HG03097 (cell line): Measurements from ENCODE around the gene METRN.
A peak's percentile ranks its signal among the peaks of the same experiment; 100 is the strongest.

Source experiments
- ATAC-seq: cut with Tn5 transposase; IDR thresholded peaks from one replicate; pipeline ENCODE4 v1.9.1; 2021; ENCODE audit not compliant: unreplicated experiment, low FRiP score

METRN gene

DNA sequence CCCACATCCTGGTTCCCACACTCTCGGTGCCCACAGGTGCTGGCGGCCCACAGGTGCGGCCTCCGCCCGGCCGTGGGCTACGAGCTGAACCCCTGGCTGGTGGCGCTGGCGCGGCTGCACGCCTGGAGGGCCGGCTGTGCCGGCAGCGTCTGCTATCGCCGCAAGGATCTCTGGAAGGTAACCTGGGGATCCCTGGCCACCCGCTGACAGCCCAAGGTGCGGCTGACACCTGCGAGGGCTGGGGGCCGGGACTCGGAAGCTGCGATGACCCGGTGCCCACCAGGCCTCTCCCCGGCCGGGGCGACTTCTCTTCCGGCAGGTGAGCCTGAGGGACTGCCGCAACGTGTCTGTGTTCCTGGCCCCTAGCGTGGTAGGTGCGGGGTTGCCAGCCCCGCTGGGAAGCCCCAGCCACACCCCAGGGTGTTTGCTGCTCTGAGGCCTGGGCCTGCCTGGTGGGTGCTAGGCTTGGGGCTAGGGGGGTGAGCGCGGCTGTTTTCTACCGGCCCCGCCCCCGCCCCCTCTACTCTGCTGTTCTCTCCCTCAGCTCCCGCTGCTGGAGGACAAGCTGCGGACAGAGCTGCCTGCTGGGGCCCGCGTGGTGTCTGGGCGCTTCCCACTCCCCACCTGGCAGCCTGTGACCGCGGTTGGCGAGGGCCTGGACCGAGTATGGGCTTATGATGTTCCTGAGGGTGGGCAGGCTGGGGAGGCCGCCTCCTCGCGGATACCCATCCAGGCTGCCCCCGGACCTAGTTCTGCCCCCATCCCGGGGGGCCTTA is 7.0 kb downstream of the METRN start:
- ATAC-seq = no peak

DNA sequence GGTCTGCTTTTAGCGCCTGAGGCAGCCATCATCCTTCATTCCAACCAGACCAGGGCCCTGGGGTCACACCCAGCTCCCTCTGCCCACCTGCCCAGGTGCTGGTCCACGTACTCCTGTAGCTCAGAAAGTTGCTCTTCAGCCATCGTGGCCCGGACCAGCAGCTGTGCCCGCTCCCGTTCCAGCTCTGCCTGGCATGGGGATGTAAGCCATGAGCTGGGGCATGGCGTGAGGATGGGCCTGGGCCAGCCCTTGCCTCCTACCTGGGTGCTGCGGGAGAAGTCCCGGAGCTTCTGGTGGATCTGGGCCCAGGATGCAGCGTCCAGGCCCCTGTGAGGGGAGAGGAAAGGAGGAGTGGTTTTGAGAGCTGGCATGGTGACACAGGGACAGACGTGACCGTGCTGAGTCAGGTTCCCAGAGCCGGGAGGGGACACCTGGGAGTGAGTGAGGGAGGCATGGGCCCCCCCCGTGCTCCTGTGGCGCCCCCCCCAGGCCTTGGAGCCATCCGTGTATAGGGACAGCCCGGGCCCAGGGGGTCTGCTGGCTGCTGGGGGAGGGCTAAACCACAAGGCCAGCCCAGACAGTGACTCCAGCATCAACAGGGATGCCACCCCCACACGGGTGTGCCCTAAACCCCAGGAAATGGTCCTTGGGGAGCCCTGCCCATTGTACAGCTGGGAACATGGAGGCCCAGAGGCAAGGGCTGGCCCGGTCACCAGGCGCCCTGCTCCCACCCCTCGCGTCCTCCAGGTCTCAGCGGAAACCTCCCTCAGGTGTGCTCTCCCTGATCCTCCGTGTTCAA is 8.1 kb downstream of the METRN start:
- no peak for ATAC-seq

DNA sequence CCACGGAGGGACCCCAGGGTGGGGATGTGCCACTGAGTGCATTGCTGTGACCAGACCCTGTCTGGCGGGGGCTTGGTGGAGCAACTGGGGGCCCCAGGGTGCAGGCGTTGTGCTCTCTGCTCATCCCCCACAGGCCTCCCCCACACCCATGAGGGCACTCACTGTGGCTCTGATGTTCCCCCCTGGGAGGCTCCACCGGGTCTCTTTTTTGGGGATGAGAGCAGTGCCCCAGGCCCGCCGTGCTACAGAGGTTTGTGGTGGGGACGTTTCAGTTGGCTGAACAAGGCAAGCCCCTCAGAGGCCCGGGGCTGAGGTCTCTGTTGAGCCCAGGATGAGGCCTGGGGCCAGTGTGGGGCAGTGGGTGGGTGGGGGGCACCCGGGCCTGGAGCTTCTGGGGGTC is 8.8 kb downstream of the METRN start:
- ATAC-seq = no peak

DNA sequence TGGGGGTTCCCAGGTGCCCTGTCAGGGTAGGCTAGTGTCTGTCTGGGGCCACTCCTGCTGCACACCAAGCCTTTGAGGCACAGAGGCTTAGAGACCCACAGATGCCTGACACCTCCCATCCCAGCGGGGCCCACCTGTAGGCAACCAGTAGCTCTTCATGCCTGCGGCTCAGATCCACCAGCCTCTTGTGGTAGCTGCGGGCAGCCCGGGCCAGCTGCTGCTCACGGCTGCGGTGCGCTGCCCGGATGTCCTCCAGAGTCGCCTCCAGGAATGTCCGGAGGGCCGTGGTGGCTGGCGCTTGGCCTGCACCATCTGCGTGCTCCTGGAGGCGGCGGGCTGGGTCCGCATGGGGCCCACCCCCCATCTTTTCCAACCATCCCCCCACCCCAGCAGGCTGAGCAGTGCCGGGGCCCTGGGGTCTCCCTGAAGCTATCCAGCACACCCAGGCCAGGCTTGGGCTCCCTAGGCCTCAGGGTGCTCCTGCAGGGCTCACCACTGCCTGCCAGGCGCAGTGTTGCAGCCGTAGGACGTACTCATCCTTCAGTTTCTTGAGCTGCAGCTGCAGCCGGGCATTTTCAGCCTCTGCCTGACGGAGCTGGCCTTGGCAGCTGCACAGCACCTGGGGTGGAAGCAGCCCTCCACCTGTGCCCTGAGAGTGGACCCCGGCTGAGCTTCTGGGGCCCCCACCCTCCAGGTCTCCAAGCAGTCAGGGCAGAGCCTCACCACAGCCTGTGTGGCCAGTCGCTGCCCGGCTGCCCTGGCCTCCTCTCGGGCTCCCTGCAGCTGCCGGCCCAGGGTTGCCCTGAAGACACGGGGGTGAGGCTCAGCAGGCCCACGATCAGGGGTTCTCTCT is 9.5 kb downstream of the METRN start:
- ATAC-seq = no peak

DNA sequence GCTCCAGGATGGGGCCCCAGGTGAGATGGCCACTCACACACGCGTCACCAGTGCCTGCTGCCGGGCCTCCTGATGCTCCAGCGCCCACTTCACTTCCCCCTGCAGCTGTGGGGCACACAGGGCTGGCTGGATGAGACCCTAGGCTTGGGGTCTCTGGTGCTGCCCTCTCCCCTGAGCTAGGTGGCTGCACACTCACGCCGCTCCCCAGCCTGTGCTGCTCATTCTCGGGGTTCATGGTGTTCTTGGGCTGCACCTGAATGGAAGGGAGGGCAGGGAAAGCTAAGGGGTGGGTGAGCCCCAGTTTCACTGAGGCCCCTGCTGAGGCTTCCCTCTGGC is 10.1 kb downstream of the METRN start:
- ATAC-seq = no peak

DNA sequence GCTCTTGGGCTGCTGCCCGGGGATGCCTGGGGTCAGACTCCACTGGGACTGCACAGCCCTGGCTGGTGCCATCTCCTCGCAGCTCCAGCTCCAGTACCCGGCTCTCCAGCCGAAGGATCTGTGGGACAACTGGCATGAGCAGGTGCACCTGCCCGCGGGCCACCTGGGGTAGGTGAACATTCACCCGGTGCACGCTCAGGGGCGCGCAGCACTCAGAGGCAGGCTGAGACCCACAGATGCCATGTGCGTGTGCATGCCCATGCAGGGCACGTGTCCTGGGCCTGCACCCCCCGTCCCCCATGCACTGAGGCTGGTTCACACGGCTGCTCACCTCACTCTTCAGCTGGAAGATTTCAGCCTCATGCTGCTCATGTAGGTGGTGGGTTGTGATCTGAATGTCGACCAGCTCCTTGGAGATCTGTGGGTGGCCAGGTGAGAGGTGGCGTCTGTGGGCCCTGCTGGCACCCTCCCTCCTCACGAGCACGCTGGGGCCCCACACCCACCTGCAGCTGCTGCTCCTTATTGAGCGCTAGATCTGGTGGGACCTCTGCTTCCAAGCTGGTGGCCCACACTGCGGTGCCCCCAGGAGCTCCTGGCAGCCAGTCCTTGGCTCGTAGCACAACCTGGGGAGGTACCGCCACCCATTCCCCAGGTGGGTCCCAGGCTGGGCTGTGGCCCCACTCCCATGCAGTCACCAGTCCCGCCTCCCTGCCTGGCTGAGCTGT is 10.7 kb downstream of the METRN start:
- ATAC-seq = no peak

DNA sequence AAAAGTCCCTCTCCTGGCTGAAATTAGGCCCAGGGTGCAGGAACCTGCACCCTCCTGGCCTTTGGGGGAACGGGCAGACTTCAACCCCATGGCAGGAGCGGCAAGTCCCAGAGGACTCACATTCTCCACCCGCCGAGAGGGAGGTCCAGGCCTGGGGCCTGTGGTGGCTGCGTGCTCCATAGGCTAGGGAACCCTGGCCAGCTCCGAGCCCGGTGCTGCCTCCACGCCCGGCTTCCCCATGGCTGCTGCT is 11.2 kb downstream of the METRN start:
- ATAC-seq = no peak

DNA sequence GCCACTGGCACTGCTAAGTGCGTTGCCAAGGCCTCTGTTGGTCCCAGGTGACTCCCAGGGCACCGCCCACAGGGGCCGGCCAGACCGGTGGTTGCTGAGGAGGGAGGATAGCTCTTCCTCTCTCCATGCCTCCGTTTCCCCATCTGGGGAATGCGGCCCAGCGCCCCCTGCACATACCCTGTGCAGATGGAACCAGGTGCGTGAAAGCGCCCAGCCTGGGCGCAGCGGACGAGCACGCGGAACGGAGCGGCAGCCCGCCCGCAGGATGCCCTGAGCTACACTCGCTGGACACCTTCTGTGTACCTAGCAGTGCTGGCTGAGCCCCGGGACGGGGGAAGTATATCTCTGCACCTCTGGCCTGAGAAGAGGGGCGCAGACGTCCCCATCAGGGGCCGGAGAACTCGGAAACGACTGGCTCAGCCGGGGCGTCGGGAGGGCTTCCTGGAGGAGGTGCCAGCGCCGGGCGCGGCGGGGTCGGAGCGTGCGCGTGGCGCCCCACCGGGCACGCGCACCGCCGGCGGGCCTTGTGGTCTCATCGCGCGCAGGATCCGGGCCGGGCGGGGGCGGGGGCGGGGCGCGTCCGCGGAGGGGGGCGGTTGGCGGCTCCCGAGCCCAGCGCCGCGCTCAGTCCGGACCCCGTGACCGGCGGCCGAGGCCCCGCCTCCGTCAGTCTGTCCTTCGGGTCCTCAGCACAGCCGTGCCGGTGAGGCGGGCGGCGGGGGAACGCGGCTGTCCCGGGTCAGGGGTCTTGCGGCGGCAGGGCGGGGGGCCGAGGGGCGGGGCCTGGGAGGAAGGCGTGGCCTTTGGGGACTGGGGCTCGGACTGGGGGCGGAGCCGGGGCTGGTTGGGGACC is 11.7 kb downstream of the METRN start, which contains the start of the genes CCDC78 and HAGHL:
TSS of gene CCDC78 (minus strand) at position 6 of the 853 bp plus-strand sequence. CDS start 76 bp downstream, outside the sequence.
TSS of gene HAGHL (plus strand) at position 669 of the 853 bp plus-strand sequence. CDS start 404 bp downstream, outside the sequence.
- no peak for ATAC-seq

DNA sequence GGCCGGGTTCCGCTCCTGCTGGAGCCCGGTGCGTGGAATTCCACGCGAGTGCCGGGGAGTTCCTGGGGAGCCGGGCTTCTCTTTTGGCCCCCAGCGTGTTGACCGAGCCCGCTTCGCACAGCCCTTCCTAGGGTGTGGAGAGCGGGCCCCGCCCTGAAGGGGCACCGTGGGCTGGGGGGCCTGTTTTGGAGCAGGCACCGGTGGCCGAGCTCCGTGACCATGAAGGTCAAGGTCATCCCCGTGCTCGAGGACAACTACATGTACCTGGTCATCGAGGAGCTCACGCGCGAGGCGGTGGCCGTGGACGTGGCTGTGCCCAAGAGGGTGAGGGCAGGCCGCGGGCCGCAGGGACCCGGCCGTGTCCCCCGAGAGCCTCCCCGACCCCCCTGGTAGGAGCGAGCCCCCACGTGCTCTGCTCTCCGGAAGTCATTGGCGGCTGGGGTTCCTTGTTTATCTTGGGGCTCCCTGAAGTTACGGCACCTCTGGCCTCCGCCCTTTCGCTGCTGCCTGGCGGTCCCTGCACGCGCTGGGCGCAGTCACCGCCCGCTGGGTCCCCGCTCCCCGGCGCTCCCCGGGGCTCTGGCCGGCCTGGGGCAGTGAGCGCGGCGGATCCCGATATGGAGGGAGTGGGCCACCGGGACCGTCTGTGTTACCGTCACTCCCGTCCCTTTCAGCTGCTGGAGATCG is 12.5 kb downstream of the METRN start:
- ATAC-seq = no peak

DNA sequence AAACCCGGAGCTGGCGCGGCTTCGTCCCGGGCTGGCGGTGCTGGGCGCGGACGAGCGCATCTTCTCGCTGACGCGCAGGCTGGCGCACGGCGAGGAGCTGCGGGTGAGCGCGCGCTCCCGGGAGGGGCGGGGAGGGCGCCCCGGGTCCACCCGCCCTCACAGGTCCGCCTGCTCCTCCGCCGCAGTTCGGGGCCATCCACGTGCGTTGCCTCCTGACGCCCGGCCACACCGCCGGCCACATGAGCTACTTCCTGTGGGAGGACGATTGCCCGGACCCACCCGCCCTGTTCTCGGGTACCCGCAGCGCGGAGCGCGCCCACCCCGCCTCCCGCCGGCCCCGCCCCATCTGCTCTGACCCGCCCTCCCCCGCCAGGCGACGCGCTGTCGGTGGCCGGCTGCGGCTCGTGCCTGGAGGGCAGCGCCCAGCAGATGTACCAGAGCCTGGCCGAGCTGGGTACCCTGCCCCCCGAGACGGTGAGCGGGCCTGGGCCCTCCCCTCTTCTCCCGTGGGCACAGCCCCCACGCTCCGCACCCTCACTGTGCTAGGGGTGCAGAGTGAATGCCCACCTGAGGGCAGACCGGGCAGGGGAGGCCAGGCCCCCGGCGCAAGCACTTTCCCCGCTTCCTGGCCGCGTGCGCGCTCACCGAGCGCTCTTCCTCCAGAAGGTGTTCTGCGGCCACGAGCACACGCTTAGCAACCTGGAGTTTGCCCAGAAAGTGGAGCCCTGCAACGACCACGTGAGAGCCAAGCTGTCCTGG is 13.4 kb downstream of the METRN start:
- ATAC-seq = peak; percentile 25

DNA sequence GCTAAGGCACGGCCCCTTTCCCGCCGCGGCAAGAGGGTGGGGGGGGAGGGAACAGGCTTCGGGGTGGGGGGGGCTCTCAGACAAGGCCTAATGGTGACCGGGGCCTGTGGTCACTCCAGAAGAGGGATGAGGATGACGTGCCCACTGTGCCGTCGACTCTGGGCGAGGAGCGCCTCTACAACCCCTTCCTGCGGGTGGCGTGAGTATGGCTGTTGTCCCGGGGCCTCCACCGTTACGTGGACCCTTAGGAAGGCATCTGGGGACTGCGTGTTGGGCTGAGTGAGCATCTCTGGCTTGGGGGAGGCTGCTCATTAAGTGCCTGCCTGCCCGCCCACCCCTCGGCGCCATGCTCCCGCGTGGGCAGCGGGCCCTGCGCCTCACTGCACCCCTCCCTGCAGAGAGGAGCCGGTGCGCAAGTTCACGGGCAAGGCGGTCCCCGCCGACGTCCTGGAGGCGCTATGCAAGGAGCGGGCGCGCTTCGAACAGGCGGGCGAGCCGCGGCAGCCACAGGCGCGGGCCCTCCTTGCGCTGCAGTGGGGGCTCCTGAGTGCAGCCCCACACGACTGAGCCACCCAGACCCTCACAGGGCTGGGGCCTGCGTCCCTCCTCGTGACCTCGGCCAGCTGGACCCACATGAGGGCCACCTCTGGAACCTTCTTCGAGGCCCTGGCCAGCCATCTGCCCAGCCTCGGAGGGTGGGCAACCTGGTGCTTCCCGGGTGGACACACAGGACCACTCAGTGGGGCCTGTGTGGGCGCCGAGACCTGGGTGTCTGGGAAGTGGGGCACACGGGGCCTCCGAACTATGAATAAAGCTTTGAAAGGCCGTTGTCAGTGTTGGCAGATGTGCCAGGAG is 14.2 kb downstream of the METRN start:
- no peak for ATAC-seq

DNA sequence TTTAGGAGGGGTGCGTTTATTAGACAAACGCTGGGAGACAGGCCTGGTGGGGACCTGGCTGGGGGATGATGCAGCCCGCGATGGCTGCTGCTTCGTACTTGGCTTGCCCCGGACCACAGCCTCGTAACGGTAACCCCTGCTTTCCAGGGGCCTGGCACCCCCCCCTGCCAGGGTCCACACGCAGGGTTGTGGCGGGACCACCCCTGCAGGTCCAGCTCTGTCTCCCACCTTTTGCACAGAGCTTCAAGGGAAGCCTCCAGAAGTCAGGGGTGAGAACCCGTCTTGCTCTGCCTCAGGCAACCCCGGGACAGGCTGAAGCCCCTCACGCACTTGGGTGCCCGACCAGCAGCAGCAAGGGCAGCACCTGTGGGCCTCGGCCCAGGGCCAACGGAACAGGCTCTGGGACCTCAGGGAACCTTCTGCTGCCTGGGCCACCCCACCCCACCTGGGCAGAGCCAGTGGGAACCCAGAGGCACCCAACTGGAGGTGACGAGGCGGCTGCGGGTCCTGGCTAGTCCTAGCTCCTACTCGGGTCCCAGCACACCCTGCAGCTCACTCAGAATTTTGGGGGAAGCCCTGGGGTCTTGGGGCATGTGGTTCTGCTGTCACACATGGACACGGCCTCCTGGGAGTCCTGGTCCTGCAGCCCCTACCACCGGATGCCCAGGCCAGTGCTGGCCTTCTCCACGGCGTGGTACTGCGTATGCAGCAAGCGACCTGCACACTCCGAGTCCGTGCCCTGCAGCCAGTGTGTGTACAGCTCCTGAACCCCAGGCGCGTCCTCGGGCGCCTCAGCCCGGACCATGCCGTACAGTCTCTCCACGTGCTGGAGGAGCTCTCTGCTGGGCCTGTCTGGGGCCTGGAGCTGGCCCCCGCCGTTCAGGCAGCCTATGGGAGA is 15.1 kb downstream of the METRN start:
- no peak for ATAC-seq

DNA sequence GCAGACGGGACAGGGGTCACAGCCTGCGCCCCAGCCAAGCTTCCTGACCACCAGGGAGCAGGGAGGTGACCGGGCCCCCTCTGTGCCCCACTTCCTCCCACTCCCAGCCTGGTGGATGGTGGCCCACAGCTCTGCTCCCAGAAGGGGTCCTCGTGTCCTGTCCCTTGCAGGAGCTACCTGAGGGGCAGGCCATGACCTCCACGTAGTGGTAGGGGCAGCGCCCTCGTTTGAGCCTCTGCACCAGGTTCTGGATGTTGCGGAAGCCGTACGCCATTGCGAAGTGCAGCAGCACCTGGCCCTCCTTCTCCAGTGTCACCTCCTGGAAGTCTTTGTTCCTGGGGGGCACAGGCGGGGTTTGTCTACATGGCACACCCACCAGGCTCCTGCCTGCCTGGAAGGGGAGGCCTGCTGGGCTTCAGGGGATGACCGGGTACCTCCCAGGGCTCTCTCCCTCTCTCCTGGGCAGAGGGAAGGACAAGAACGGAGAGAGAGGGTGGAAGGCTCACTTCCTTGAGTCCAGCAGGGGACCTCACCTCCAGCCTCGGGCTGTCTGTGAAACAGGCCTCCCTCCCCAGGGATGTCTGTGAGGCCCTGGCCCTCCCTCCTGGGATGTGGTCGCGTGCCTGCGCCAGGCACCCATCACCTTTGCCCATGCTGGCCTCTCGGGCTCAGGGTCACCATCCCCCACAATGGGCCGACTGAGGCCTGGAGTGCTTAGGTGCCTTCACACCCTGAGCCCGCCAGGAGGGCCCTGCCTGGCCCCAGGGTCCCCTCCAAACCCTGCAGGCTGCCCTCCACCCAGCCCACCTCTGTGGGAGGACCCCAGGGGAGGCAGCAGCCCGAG is 16.0 kb downstream of the METRN start:
- ATAC-seq = no peak

DNA sequence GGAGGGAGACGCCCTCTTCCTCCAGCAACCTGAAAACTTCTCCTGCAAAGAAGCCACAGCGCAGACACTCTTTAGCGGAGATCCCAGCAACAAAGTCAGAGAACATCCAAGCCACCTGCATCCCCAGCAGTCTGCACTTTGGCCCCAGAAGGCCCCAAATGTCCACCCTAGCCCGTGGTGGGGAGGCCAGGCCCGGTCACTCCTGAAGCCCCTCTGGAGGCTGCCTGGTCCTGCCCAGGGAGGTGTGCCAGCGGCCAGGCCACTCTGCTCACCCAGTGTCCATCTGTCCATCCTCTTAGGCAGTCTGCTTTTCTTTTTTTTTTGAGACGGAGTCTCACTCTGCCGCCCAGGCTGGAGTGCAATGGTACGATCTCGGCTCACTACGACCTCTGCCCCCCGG is 17.4 kb downstream of the METRN start:
- ATAC-seq = no peak

DNA sequence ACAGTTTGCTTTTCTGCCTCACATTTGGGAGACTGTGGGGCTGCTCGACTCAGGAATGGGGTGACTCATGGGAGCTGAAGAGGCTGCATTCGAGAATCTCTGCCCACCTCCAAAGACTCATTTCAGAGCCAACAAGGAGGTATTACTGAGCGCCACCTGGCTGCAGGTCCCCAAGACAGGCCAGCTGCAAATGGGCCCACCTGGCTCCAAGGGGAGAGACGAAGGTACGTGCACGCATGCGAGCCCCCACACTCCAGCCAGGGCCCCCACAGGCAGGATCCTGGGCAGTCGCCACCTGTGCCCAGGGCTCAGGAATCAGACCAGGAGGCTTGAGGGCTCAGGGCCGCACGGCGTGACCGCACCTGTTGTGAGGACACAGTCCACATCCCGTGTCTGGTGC is 18.0 kb downstream of the METRN start:
- no peak for ATAC-seq
